Thyroid gland (tissue), 4 donors: ENCODE measurements around the gene IFITM10. TPM values are rescaled to one million over a fixed set of nuclear protein-coding genes. Genes with fewer than 3 reads are reported as not detected.

ENCODE experiments used
- DNase-seq, 2 donors: peaks; one replicate each; pipeline ENCODE4 v3.0.0-alpha.2; 2019
- H3K27ac ChIP-seq, 3 donors: fragments of 200-600 bp; sonication (generic); 1 replicate in 2 of 3; 2 replicates in 1 of 3; pipeline ENCODE4 v1.5.1; 2016 to 2019; ENCODE audit warnings: mild to moderate bottlenecking in 1 of 3, moderate library complexity in 1 of 3
- H3K27me3 ChIP-seq: fragments of 200-600 bp; sonication (generic); one replicate; pipeline ENCODE4 v1.5.1; 2019
- H3K36me3 ChIP-seq, 2 donors: fragments of 200-600 bp; sonication (generic); one replicate each; pipeline ENCODE4 v1.5.1; 2016 to 2019
- H3K4me1 ChIP-seq, 2 donors: fragments of 200-600 bp; sonication (generic); one replicate each; pipeline ENCODE4 v1.5.1; 2017 to 2019
- H3K4me3 ChIP-seq, 3 donors: fragments of 200-600 bp; sonication (generic); replicated peaks in 1 of 3; 1 replicate in 2 of 3; 2 replicates in 1 of 3; pipeline ENCODE4 v1.5.1; 2016; ENCODE audit warnings: mild to moderate bottlenecking in 1 of 3
- H3K9me3 ChIP-seq: fragments of 200-600 bp; sonication (generic); one replicate; pipeline ENCODE4 v1.5.1; 2017
- CTCF ChIP-seq, 6 experiments: fragments of 200-600 bp in 3 of 6; fragments of 450-650 bp in 3 of 6; sonication (generic) in 3 of 6; IDR thresholded peaks; one replicate each; pipeline ENCODE4 v1.5.1; 2016 to 2019; ENCODE audit warnings: antibody characterized with exemption in 6 of 6, mild to moderate bottlenecking in 2 of 6, inconsistent platforms in 1 of 6, moderate library complexity in 1 of 6
- POLR2A ChIP-seq, 2 donors: fragments of 450-650 bp; IDR thresholded peaks; one replicate each; pipeline ENCODE4 v1.6.1; 2017; ENCODE audit warnings: antibody characterized with exemption in 2 of 2, mild to moderate bottlenecking in 2 of 2, moderate library complexity in 1 of 2
- whole genome bisulfite sequencing, 2 donors: methylation state at CpG; one replicate each; pipeline ENCODE4 v1.1.5; 2017; 5-methylcytosine and 5-hydroxymethylcytosine counted together
- intact Hi-C: fragments of 100-400 bp; cut with DNase I; formaldehyde crosslinking; loops from one replicate; pipeline ENCODE4 v1.15.1; 2023
- total RNA-seq, 4 donors: library from RNA; depleted of rRNA; stranded (reverse); fragments of >200 nt; gene quantifications; one replicate each; pipeline ENCODE4 v1.2.3, GENCODE V29; 2016

Gene IFITM10
- total RNA-seq, 4 donors from 2014 or later: 0.22 to 126 (median 1.5) TPM; not detected in 1

GRCh38 chr11:1705126-1706052, 45.0 kb downstream of the IFITM10 start:
- H3K27ac ChIP-seq: no peak overlapping the region
- no peaks in the 10 kb centered on the region for H3K4me1 ChIP-seq
- H3K4me3 ChIP-seq: no peak overlapping the region
- H3K9me3 ChIP-seq: no peaks in the 10 kb centered on the region
- no peaks in the 10 kb centered on the region for H3K36me3 ChIP-seq
- TF ChIP-seq POLR2A (IDR thresholded peaks at IDR 0.05): no peak
- no peak for TF ChIP-seq CTCF (IDR thresholded peaks at IDR 0.05)
- DNase-seq: no peak
- 55 to 71% methylated on average over 15 of the region's 15 CpGs for WGBS, 2 donors
- intact Hi-C loops: no loop called here
- no peaks in the 10 kb centered on the region for H3K27me3 ChIP-seq

- DNase-seq: no peak
- Histone ChIP-seq H3K4me1 (no peaks in the 10 kb centered on the region), H3K27ac (no peak overlapping the region), H3K36me3 (no peaks in the 10 kb centered on the region), H3K4me3 (no peak overlapping the region), H3K27me3 (no peaks in the 10 kb centered on the region), H3K9me3 (no peaks in the 10 kb centered on the region)
- intact Hi-C loops: no loop called here
- TF ChIP-seq POLR2A (IDR thresholded peaks at IDR 0.05) (no peak), CTCF (IDR thresholded peaks at IDR 0.05) (no peak)
- 84 to 91% methylated on average over 6 of the region's 6 CpGs for WGBS, 2 donors
These were observed 47.2 kb downstream of the IFITM10 start for GRCh38 chr11:1703146-1703545.

- no peaks in the 10 kb centered on the region for H3K9me3 ChIP-seq
- no peak for TF ChIP-seq POLR2A (IDR thresholded peaks at IDR 0.05)
- no peak for TF ChIP-seq CTCF (IDR thresholded peaks at IDR 0.05)
- no peak for DNase-seq
- H3K4me1 ChIP-seq: no peaks in the 10 kb centered on the region
- WGBS, 2 donors: 89 to 91% methylated on average over 10 of the region's 10 CpGs
- no peak overlapping the region for H3K4me3 ChIP-seq
- intact Hi-C loops: no loop called here
- no peaks in the 10 kb centered on the region for H3K36me3 ChIP-seq
- no peak overlapping the region for H3K27ac ChIP-seq
- H3K27me3 ChIP-seq: no peaks in the 10 kb centered on the region
These were observed 47.9 kb downstream of the IFITM10 start for GRCh38 chr11:1702506-1702905.

GRCh38 chr11:1701091-1701807, 49.1 kb downstream of the IFITM10 start:
- WGBS, 2 donors: 73 to 74% methylated on average over 10 of the region's 10 CpGs
- H3K36me3 ChIP-seq: no peaks in the 10 kb centered on the region
- H3K9me3 ChIP-seq: no peaks in the 10 kb centered on the region
- intact Hi-C loops: no loop called here
- DNase-seq: no peak
- H3K4me1 ChIP-seq: no peaks in the 10 kb centered on the region
- no peak overlapping the region for H3K27ac ChIP-seq
- TF ChIP-seq POLR2A (IDR thresholded peaks at IDR 0.05) (no peak), CTCF (IDR thresholded peaks at IDR 0.05) (no peak)
- no peak overlapping the region for H3K4me3 ChIP-seq
- no peaks in the 10 kb centered on the region for H3K27me3 ChIP-seq

- H3K4me1 ChIP-seq: no peaks in the 10 kb centered on the region
- 74 to 76% methylated on average over 4 to 5 of the region's 5 CpGs for WGBS, 2 donors
- DNase-seq: no peak
- H3K27ac ChIP-seq: no peak overlapping the region
- no peak for TF ChIP-seq CTCF (IDR thresholded peaks at IDR 0.05)
- no peak for TF ChIP-seq POLR2A (IDR thresholded peaks at IDR 0.05)
- H3K36me3 ChIP-seq: no peaks in the 10 kb centered on the region
- no peaks in the 10 kb centered on the region for H3K27me3 ChIP-seq
- H3K4me3 ChIP-seq: no peak overlapping the region
- H3K9me3 ChIP-seq: no peaks in the 10 kb centered on the region
- intact Hi-C loops: no loop called here
These were observed 50.6 kb downstream of the IFITM10 start for GRCh38 chr11:1699771-1700170.
